Measurements from ENCODE around the gene RPUSD1.

- TF ChIP-seq CTCF (IDR thresholded peaks at IDR 0.05) (no peak), POLR2A (IDR thresholded peaks at IDR 0.05) (no peak)
These were observed 41.5 kb downstream of the RPUSD1 start for GRCh38 chr16:746637-747036.

Measured in stomach (tissue), 4 donors.